GM12878 (cell line): ENCODE results near the gene PKLR. TPM values are rescaled to one million over a fixed set of nuclear protein-coding genes. Genes with fewer than 3 reads are reported as not detected.

Source experiments
- ATAC-seq: fragments of 200-7000 bp; cut with Tn5 transposase; 3 replicates; pipeline ENCODE4 v1.9.1; 2020; ENCODE audit warnings: mild to moderate bottlenecking, moderate library complexity
- BruUV-seq: library from RNA; stranded (reverse); fragments of 400-500 nt; replicated peaks from 2 replicates; lab custom pipeline; 2021; lab: Mats Ljungman, UMichigan
- CTCF ChIA-PET: fragments of 300-600 bp; sonication (Branson Sonifier 250); formaldehyde crosslinking; extraction: SDS; loops from one replicate; lab custom pipeline; 2021; ENCODE audit warnings: inconsistent platforms; lab: Yijun Ruan, JAX
- POLR2A ChIA-PET: fragments of 350-600 bp; formaldehyde crosslinking; extraction: SDS; loops from one replicate; lab custom pipeline; 2021; ENCODE audit warnings: inconsistent platforms; lab: Charles Lee
- RAD21 ChIA-PET: fragments of 300-600 bp; sonication (Branson Sonifier 250); formaldehyde crosslinking; loops from one replicate; lab custom pipeline; 2023; ENCODE audit warnings: antibody characterized with exemption; ENCODE audit not compliant: unreplicated experiment; lab: Charles Lee
- SMC1A ChIA-PET: fragments of 300-600 bp; sonication (Branson Sonifier 250); formaldehyde crosslinking; loops from one replicate; lab custom pipeline; 2023; ENCODE audit not compliant: unreplicated experiment, uncharacterized antibody; lab: Charles Lee
- DNase-seq: peaks from one replicate; pipeline ENCODE4 v3.0.0-alpha.2; 2011; ENCODE audit warnings: low read depth, low spot score
- FAIRE-seq: peaks from 3 replicates; lab custom pipeline; 2011; peaks lifted over from hg19 to GRCh38; lab: Jason Lieb, UNC
- H2AFZ ChIP-seq: 2 replicates; pipeline ENCODE4 v1.6.0; 2011; ENCODE audit warnings: low read depth, low read length, control low read depth; ENCODE audit not compliant: control insufficient read depth
- H3K27ac ChIP-seq: 2 replicates; pipeline ENCODE4 v1.5.1; 2011; ENCODE audit warnings: control low read depth; ENCODE audit not compliant: control insufficient read depth, insufficient read depth
- H3K27me3 ChIP-seq, 2 experiments: replicated peaks in 1 of 2; 2 replicates each; pipeline versions ENCODE4 v1.6.0 to v1.6.1; 2011; ENCODE audit warnings: low read length in 1 of 2; ENCODE audit not compliant: control insufficient read depth in 2 of 2, insufficient read depth in 2 of 2
- H3K36me3 ChIP-seq, 2 experiments: 2 replicates each; pipeline ENCODE4 v1.5.1; 2011; ENCODE audit warnings: low read length in 1 of 2; ENCODE audit not compliant: control insufficient read depth in 2 of 2, insufficient read depth in 2 of 2
- H3K4me1 ChIP-seq: 2 replicates; pipeline ENCODE4 v1.6.1; 2011; ENCODE audit warnings: mild to moderate bottlenecking, low read length, moderate library complexity, mixed read lengths; ENCODE audit not compliant: control insufficient read depth, insufficient read depth
- H3K4me2 ChIP-seq: 2 replicates; pipeline ENCODE4 v1.6.0; 2011; ENCODE audit warnings: control low read depth; ENCODE audit not compliant: control insufficient read depth, insufficient read depth
- H3K4me3 ChIP-seq: fragments of 200-600 bp; sonication (generic); 2 replicates; pipeline ENCODE4 v1.5.1; 2016
- H3K79me2 ChIP-seq: 2 replicates; pipeline ENCODE4 v1.6.0; 2011; ENCODE audit warnings: low read length; ENCODE audit not compliant: control insufficient read depth, insufficient read depth
- H3K9ac ChIP-seq: 2 replicates; pipeline ENCODE4 v1.8.0; 2011; ENCODE audit warnings: low read length, control low read depth, mixed read lengths; ENCODE audit not compliant: control insufficient read depth, insufficient read depth
- H3K9me3 ChIP-seq: replicated peaks from 3 replicates; pipeline ENCODE4 v1.5.1; 2011; ENCODE audit warnings: mild to moderate bottlenecking, low read length; ENCODE audit not compliant: control insufficient read depth, insufficient read depth
- H4K20me1 ChIP-seq: 2 replicates; pipeline ENCODE4 v1.6.0; 2011; ENCODE audit not compliant: control insufficient read depth, insufficient read depth
- CBX5 ChIP-seq: sonication (generic); IDR thresholded peaks from 2 replicates; pipeline ENCODE4 v1.6.1; 2016; ENCODE audit warnings: low read depth, moderate library complexity, mild to moderate bottlenecking, inconsistent platforms
- MYB ChIP-seq: fragments of 150-350 bp; IDR thresholded peaks from 2 replicates; pipeline ENCODE4 v1.6.1; 2014; ENCODE audit warnings: mild to moderate bottlenecking, low read depth, low read length, borderline replicate concordance
- SKIL ChIP-seq: fragments of 450-650 bp; IDR thresholded peaks from 2 replicates; pipeline ENCODE4 v1.6.1; 2017; ENCODE audit warnings: mild to moderate bottlenecking, low read depth, inconsistent platforms; ENCODE audit not compliant: poor library complexity, severe bottlenecking
- YBX1 ChIP-seq: fragments of 450-650 bp; IDR thresholded peaks from 2 replicates; pipeline ENCODE4 v1.6.1; 2016; ENCODE audit warnings: antibody characterized with exemption
- ZNF274 ChIP-seq: IDR thresholded peaks from one replicate; pipeline ENCODE4 v1.8.0; 2011; ENCODE audit not compliant: insufficient read length, insufficient read depth
- WGBS: methylation state at CpG from one replicate; pipeline ENCODE4 v1.1.6; 2016; ENCODE audit warnings: low lambda C conversion rate; ENCODE audit not compliant: insufficient replicate concordance, insufficient coverage; ENCODE audit errors: missing lambda C conversion rate; 5-methylcytosine and 5-hydroxymethylcytosine counted together
- in situ Hi-C: fragments of 300-500 bp; cut with MboI; formaldehyde crosslinking; loops from 9 replicates; pipeline ENCODE4 v1.14.3; 2018; ENCODE audit warnings: mixed read lengths
- intact Hi-C: fragments of 100-400 bp; cut with micrococcal nuclease; formaldehyde crosslinking; loops from one replicate; pipeline ENCODE4 v1.14.2; 2022; ENCODE audit not compliant: unreplicated experiment
- polyA plus RNA-seq, 11 experiments: library from polyadenylated mRNA; depleted of rRNA in 4 of 11; unstranded in 6 of 11; stranded (reverse) in 5 of 11; fragments of >200 nt; fragmentation: Nextera tagmentation in 4 of 11; fragmentation: Illumina TruSeq in 1 of 11; extraction: Ambion mirVana in 4 of 11; extraction: Trizol in 1 of 11; gene quantifications; 1 replicate in 1 of 11; 2 replicates in 10 of 11; pipeline versions ENCODE4 v1.2.1 to v1.2.3, GENCODE V29; 2011 to 2016; ENCODE audit warnings: inconsistent platforms in 2 of 11, missing spikeins in 2 of 11, low read depth in 1 of 11
- total RNA-seq, 4 experiments: library from RNA; depleted of rRNA in 3 of 4; stranded (reverse); fragments of >200 nt in 3 of 4; fragmentation: Illumina TruSeq in 1 of 4; extraction: Trizol in 1 of 4; gene quantifications; 2 replicates each; pipeline versions ENCODE4 v1.2.1 to v1.2.3, GENCODE V29; 2013 to 2021
- TF ChIP-seq, protein P1 (sequence below): IDR thresholded peaks from 2 replicates; pipeline ENCODE4 v1.6.1; 2012; ENCODE audit warnings: low read depth, low read length, improper control_type of control experiment
- TF ChIP-seq, protein P2 (sequence below): fragments of 450-650 bp; conservative IDR thresholded peaks from 2 replicates; pipeline ENCODE4 v1.6.1; 2017; ENCODE audit warnings: mild to moderate bottlenecking, moderate library complexity

Gene PKLR
- total and polyA plus RNA-seq, 10 of the 15 experiments (the other 5 are each of a cell fraction or from before 2014, with no cell fraction given), result 0.04 to 0.15 (median 0.08) TPM; not detected in 7

- ChIA-PET RAD21 (no interaction called here), SMC1A (interaction anchor here (1.2 kb wide), 1 partner anchor 53 kb away, joined by 5 read pairs; no protein-coding TSS in a partner anchor), CTCF (interaction anchor here (0.7 to 9.6 kb wide), 3 partner anchors 9 to 70 kb away, joined by 3 to 225 read pairs (median 80); partner anchors contain the start of genes CLK2, HCN3 and RUSC1), POLR2A (no interaction called here)
- ATAC-seq (no peak), FAIRE-seq (no peak), DNase-seq (no peak)
- Histone ChIP-seq H3K4me1 (peaks cover 13% of the 10 kb centered on the region), H2AFZ (peak overlapping the region; percentile 82), H3K4me2 (peak overlapping the region; percentile 97), H3K79me2 (peaks cover 7% of the 10 kb centered on the region), H3K9ac (peak overlapping the region; percentile 24; the same call in 1 of the 2 replicates), H3K4me3 (peak overlapping the region; percentile 92), H3K27ac (no peak overlapping the region), H3K36me3 (peaks cover under 1 to 1% of the 10 kb centered on the region in 2 experiments; a peak in 1 of 4 replicates), H3K9me3 (no peaks in the 10 kb centered on the region), H4K20me1 (no peaks in the 10 kb centered on the region), H3K27me3 (no peaks in the 10 kb centered on the region)
- BruUV-seq, result no TSS peak
- TF ChIP-seq YBX1 (no peak), ZNF274 (no peak), MYB (no peak), SKIL (no peak), CBX5 (no peak)
- TF ChIP-seq, protein P1, sequence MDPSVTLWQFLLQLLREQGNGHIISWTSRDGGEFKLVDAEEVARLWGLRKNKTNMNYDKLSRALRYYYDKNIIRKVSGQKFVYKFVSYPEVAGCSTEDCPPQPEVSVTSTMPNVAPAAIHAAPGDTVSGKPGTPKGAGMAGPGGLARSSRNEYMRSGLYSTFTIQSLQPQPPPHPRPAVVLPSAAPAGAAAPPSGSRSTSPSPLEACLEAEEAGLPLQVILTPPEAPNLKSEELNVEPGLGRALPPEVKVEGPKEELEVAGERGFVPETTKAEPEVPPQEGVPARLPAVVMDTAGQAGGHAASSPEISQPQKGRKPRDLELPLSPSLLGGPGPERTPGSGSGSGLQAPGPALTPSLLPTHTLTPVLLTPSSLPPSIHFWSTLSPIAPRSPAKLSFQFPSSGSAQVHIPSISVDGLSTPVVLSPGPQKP, result no peak
- TF ChIP-seq, protein P2, sequence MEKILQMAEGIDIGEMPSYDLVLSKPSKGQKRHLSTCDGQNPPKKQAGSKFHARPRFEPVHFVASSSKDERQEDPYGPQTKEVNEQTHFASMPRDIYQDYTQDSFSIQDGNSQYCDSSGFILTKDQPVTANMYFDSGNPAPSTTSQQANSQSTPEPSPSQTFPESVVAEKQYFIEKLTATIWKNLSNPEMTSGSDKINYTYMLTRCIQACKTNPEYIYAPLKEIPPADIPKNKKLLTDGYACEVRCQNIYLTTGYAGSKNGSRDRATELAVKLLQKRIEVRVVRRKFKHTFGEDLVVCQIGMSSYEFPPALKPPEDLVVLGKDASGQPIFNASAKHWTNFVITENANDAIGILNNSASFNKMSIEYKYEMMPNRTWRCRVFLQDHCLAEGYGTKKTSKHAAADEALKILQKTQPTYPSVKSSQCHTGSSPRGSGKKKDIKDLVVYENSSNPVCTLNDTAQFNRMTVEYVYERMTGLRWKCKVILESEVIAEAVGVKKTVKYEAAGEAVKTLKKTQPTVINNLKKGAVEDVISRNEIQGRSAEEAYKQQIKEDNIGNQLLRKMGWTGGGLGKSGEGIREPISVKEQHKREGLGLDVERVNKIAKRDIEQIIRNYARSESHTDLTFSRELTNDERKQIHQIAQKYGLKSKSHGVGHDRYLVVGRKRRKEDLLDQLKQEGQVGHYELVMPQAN, result no peak
- WGBS, result 62% methylated on average over 12 of the region's 12 CpGs
- in situ Hi-C loops, result no loop called here
- intact Hi-C loops, result no loop called here
Observed at GRCh38 chr1:155254228-155254713, 47.0 kb downstream of the PKLR start.
